Measurements from ENCODE around the gene PLCB2.

DNA sequence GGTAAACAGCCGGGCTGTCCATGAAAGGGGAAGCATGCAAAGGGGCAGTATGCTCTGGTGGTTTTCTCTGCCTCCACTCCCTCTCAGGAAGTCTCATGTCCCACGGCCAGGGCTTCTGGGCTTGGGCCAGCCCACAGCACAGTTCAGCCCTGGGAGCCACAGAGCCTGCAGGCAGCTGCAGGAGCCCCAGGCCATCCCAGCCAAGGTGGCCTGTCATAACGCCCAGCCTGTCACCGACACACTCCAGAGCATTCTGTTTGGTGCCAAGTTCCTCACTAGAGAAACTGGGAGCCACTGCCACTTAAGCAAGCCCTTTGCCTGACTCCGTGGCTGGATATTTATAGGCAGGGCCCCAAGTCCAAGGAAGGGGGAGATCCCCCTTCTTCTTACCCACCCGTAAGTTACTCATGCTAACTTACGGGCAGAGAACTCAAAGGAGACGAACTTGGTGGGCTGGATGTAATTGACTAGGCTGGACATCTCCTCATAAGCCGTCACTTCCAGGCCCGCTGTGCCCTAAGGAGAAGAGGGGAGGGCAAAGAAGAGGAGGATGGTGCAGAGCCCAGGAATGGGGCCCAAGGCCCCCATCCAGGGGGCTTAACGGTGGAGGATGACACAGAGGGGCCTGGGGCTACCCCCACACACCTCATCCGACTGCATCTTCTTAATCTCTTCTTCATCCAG is 11.7 kb downstream of the PLCB2 start:
- TF ChIP-seq, protein P1, sequence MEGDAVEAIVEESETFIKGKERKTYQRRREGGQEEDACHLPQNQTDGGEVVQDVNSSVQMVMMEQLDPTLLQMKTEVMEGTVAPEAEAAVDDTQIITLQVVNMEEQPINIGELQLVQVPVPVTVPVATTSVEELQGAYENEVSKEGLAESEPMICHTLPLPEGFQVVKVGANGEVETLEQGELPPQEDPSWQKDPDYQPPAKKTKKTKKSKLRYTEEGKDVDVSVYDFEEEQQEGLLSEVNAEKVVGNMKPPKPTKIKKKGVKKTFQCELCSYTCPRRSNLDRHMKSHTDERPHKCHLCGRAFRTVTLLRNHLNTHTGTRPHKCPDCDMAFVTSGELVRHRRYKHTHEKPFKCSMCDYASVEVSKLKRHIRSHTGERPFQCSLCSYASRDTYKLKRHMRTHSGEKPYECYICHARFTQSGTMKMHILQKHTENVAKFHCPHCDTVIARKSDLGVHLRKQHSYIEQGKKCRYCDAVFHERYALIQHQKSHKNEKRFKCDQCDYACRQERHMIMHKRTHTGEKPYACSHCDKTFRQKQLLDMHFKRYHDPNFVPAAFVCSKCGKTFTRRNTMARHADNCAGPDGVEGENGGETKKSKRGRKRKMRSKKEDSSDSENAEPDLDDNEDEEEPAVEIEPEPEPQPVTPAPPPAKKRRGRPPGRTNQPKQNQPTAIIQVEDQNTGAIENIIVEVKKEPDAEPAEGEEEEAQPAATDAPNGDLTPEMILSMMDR (IDR thresholded peaks at IDR 0.05), result no peak
- no peak for TF ChIP-seq ZFX (IDR thresholded peaks at IDR 0.05; ENCODE audit: borderline replicate concordance)
